Suprapubic skin (tissue), 4 donors: ENCODE data around the gene EMILIN3. TPM values are rescaled to one million over a fixed set of nuclear protein-coding genes. Genes with fewer than 3 reads are reported as not detected.

Experiments used
- DNase-seq, 2 donors: peaks; one replicate each; pipeline ENCODE4 v3.0.0-alpha.2; 2019; ENCODE audit warnings: low spot score in 2 of 2
- H3K27ac ChIP-seq: fragments of 200-600 bp; sonication (generic); one replicate; pipeline ENCODE4 v1.5.1; 2019
- H3K27me3 ChIP-seq: fragments of 200-600 bp; sonication (generic); one replicate; pipeline ENCODE4 v1.5.1; 2019
- H3K36me3 ChIP-seq: fragments of 200-600 bp; sonication (generic); one replicate; pipeline ENCODE4 v1.5.1; 2019
- H3K4me1 ChIP-seq: fragments of 200-600 bp; sonication (generic); one replicate; pipeline ENCODE4 v1.5.1; 2019
- H3K4me3 ChIP-seq: fragments of 200-600 bp; sonication (generic); one replicate; pipeline ENCODE4 v1.5.1; 2019; ENCODE audit warnings: mild to moderate bottlenecking
- H3K9me3 ChIP-seq: fragments of 200-600 bp; sonication (generic); one replicate; pipeline ENCODE4 v1.5.1; 2019
- CTCF ChIP-seq, 2 donors: fragments of 200-600 bp in 1 of 2; fragments of 450-650 bp in 1 of 2; sonication (generic) in 1 of 2; IDR thresholded peaks; one replicate each; pipeline ENCODE4 v1.5.1; 2016 to 2019; ENCODE audit warnings: antibody characterized with exemption in 2 of 2, mild to moderate bottlenecking in 1 of 2, moderate library complexity in 1 of 2
- EP300 ChIP-seq: sonication (generic); formaldehyde crosslinking; IDR thresholded peaks from one replicate; pipeline ENCODE4 v1.6.1; 2017; ENCODE audit warnings: antibody characterized with exemption
- POLR2A ChIP-seq, 2 donors: fragments of 450-650 bp; IDR thresholded peaks; one replicate each; pipeline ENCODE4 v1.6.1; 2017; ENCODE audit warnings: antibody characterized with exemption in 2 of 2, mild to moderate bottlenecking in 2 of 2, moderate library complexity in 2 of 2
- POLR2AphosphoS5 ChIP-seq, 3 donors: sonication (generic); formaldehyde crosslinking; IDR thresholded peaks; one replicate each; pipeline ENCODE4 v1.6.1; 2017; ENCODE audit warnings: antibody characterized with exemption in 3 of 3
- WGBS: methylation state at CpG from one replicate; pipeline ENCODE4 v1.1.5; 2018; 5-methylcytosine and 5-hydroxymethylcytosine counted together
- total RNA-seq, 4 donors: library from RNA; depleted of rRNA; stranded (reverse); fragments of >200 nt; gene quantifications; one replicate each; pipeline ENCODE4 v1.1.0, GENCODE V29; 2016

EMILIN3 gene
- total RNA-seq, 4 donors from 2014 or later: 4.4 to 7.5 (median 5.7) TPM

GRCh38 chr20:41336711-41337492 is 29.7 kb downstream of the EMILIN3 start:
- no peak overlapping the region for H3K27ac ChIP-seq
- no peaks in the 10 kb centered on the region for H3K36me3 ChIP-seq
- H3K9me3 ChIP-seq: no peaks in the 10 kb centered on the region
- no peak for DNase-seq
- no peaks in the 10 kb centered on the region for H3K27me3 ChIP-seq
- 95% methylated on average over 4 of the region's 4 CpGs for WGBS
- TF ChIP-seq POLR2AphosphoS5 (IDR thresholded peaks at IDR 0.05) (no peak), EP300 (no peak), CTCF (IDR thresholded peaks at IDR 0.05) (no peak), POLR2A (IDR thresholded peaks at IDR 0.05) (no peak)
- H3K4me3 ChIP-seq: no peak overlapping the region
- peaks cover 26% of the 10 kb centered on the region for H3K4me1 ChIP-seq

DNA sequence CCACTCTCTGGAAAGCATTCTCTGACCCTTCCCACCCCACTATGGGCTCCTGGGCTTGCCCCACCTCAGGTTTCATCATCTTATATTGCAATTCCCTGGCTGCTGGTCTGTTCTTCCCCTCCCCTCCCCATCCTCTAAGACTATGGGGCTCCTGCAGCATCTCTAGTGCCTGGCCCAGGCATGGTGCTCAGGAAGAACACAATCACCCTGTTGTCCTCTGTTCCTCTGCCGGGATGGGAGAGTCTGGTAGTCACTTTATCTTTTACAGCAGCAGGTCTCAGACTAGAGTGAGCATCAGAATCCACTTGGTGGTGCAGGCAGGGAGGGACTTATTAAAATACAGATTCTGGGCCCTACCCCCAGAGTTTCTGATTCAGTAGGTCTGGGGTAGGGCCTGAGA is 31.0 kb downstream of the EMILIN3 start:
- H3K4me1 ChIP-seq: peaks cover 13% of the 10 kb centered on the region
- no peak overlapping the region for H3K4me3 ChIP-seq
- H3K27ac ChIP-seq: no peak overlapping the region
- WGBS: 92% methylated on average over 1 of the region's 1 CpG
- H3K9me3 ChIP-seq: no peaks in the 10 kb centered on the region
- no peaks in the 10 kb centered on the region for H3K36me3 ChIP-seq
- TF ChIP-seq EP300 (no peak), POLR2A (IDR thresholded peaks at IDR 0.05) (no peak), POLR2AphosphoS5 (IDR thresholded peaks at IDR 0.05) (no peak), CTCF (IDR thresholded peaks at IDR 0.05) (no peak)
- H3K27me3 ChIP-seq: no peaks in the 10 kb centered on the region
- peak in 1 of 2 donors; percentile 24 for DNase-seq

- Histone ChIP-seq H3K9me3 (no peaks in the 10 kb centered on the region), H3K4me3 (no peak overlapping the region), H3K4me1 (peaks cover 9% of the 10 kb centered on the region), H3K27ac (no peak overlapping the region), H3K36me3 (no peaks in the 10 kb centered on the region), H3K27me3 (no peaks in the 10 kb centered on the region)
- WGBS: 88% methylated on average over 15 of the region's 15 CpGs
- no peak for TF ChIP-seq POLR2A (IDR thresholded peaks at IDR 0.05)
- TF ChIP-seq EP300: no peak
- TF ChIP-seq POLR2AphosphoS5 (IDR thresholded peaks at IDR 0.05): no peak
- TF ChIP-seq CTCF (IDR thresholded peaks at IDR 0.05): no peak
- peak in 1 of 2 donors; percentile 44 for DNase-seq
Observed at GRCh38 chr20:41334443-41335421, 31.9 kb downstream of the EMILIN3 start.

DNA sequence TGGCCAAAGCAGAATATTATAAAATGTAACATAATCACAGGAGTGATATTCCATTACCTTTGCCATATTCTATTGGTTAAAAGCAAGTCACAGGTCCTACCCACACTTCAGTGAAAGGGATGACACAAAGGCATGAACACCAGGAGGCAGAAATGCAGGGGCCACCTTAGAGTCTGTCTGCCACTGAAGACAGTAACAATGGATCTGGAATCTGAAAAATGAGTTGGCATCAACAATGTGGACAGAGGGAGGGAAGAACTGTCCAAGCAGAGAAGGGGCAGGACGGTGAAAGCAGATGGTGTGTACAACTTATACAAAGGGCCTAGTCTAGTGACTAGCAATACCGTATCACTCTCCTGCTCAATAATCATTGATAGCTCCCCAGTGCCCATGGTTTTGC is 32.6 kb downstream of the EMILIN3 start:
- peaks cover 11% of the 10 kb centered on the region for H3K4me1 ChIP-seq
- H3K27me3 ChIP-seq: no peaks in the 10 kb centered on the region
- no peak overlapping the region for H3K4me3 ChIP-seq
- DNase-seq: peak in 1 of 2 donors; percentile 8
- no peak for TF ChIP-seq POLR2A (IDR thresholded peaks at IDR 0.05)
- no peak for TF ChIP-seq POLR2AphosphoS5 (IDR thresholded peaks at IDR 0.05)
- no peak for TF ChIP-seq EP300
- no peak overlapping the region for H3K27ac ChIP-seq
- 73% methylated on average over 2 of the region's 2 CpGs for WGBS
- no peaks in the 10 kb centered on the region for H3K36me3 ChIP-seq
- H3K9me3 ChIP-seq: no peaks in the 10 kb centered on the region

DNA sequence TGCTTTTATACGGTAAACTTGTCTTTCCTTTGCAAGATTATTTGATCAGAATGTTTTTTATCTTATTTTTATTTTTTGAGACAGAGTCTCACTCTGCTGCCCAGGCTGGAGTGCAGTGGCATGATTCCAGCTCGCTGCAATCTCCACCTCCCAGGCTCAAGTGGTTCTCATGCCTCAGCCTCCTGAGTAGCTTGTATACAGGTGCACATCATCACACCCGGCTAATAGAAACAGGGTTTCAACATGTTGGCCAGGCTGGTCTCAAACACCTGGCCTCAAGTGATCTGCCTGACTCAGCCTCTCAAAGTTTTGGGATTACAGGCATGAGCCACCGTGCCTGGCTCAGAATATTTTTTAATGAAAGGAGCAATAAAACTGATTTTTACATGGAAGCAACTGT is 34.9 kb downstream of the EMILIN3 start:
- Histone ChIP-seq H3K4me3 (no peak overlapping the region), H3K27ac (no peak overlapping the region), H3K4me1 (peaks cover 15% of the 10 kb centered on the region), H3K27me3 (no peaks in the 10 kb centered on the region), H3K9me3 (no peaks in the 10 kb centered on the region), H3K36me3 (no peaks in the 10 kb centered on the region)
- TF ChIP-seq POLR2A (IDR thresholded peaks at IDR 0.05) (no peak), EP300 (no peak), POLR2AphosphoS5 (IDR thresholded peaks at IDR 0.05) (no peak), CTCF (IDR thresholded peaks at IDR 0.05) (no peak)
- WGBS: 95% methylated on average over 4 of the region's 4 CpGs
- DNase-seq: peak in 1 of 2 donors; percentile 1
